ENCODE data around the gene USP35.

- TF ChIP-seq CTCF (IDR thresholded peaks at IDR 0.05) (no peak), POLR2A (IDR thresholded peaks at IDR 0.05) (no peak), POLR2AphosphoS5 (IDR thresholded peaks at IDR 0.05) (no peak), EP300 (IDR thresholded peaks at IDR 0.05; ENCODE audit: low read depth) (no peak)
These were observed 30.9 kb downstream of the USP35 start for GRCh38 chr11:78219493-78220217.
